ENCODE data around the gene CCDC152.

Gene CCDC152

GRCh38 chr5:42784132-42784531 is 27.5 kb downstream of the CCDC152 start:
- no peak for TF ChIP-seq CTCF (IDR thresholded peaks at IDR 0.05)

- TF ChIP-seq CTCF (IDR thresholded peaks at IDR 0.05) = no peak
Observed at GRCh38 chr5:42785756-42786155, 29.1 kb downstream of the CCDC152 start.

- TF ChIP-seq CTCF (IDR thresholded peaks at IDR 0.05) = no peak
Observed at GRCh38 chr5:42787073-42787472, 30.5 kb downstream of the CCDC152 start.

- TF ChIP-seq CTCF (IDR thresholded peaks at IDR 0.05) = no peak
Observed at GRCh38 chr5:42787845-42788244, 31.2 kb downstream of the CCDC152 start.

GRCh38 chr5:42791151-42791550 is 34.5 kb downstream of the CCDC152 start:
- no peak for TF ChIP-seq CTCF (IDR thresholded peaks at IDR 0.05)

- no peak for TF ChIP-seq CTCF (IDR thresholded peaks at IDR 0.05)
Observed at GRCh38 chr5:42798284-42799240, 41.9 kb downstream of the CCDC152 start.

- no peak for TF ChIP-seq CTCF (IDR thresholded peaks at IDR 0.05)
Observed at GRCh38 chr5:42799241-42799608, 42.6 kb downstream of the CCDC152 start.

Measured in LNCAP (cell line).